Measurements from ENCODE around the gene CLMN. TPM values are rescaled to one million over a fixed set of nuclear protein-coding genes. Genes with fewer than 3 reads are reported as not detected.

CLMN gene
- total and polyA plus RNA-seq, 2 of the 13 experiments (the other 11 are each of a cell fraction or from before 2014, with no cell fraction given): 15.1 to 16.7 TPM

GRCh38 chr14:95307402-95308041, 12.2 kb downstream of the CLMN start:
- no peak overlapping the region for H3K4me3 ChIP-seq (replicated peaks in 1 of 3; ENCODE audit: insufficient read depth in 1 of 3, low read depth in 2 of 3, low read length in 3 of 3)
- H3K36me3 ChIP-seq (replicated peaks in 1 of 2; ENCODE audit: control insufficient read depth in 1 of 2, insufficient read depth in 2 of 2, low read length in 2 of 2): no peaks in the 10 kb centered on the region
- peaks cover 73% of the 10 kb centered on the region for H3K4me1 ChIP-seq (ENCODE audit: insufficient read depth, low read length)
- no peaks in the 10 kb centered on the region for H3K9me3 ChIP-seq (ENCODE audit: low read length)
- peak overlapping the region; percentile 47 for H3K27ac ChIP-seq (ENCODE audit: extremely low read length, insufficient read depth, low read length)
- BruUV-seq (replicated peaks): no TSS peak
- ChIA-PET POLR2A (no interaction called here), CTCF (ENCODE audit: low intra/inter-chr PET ratio, low total read pairs) (no interaction called here)
- FAIRE-seq: peak; percentile 32
- H3K9ac ChIP-seq (ENCODE audit: insufficient read depth, low read depth, low read length): 0 out of 2 replicates have a peak overlapping the region, but pooled peaks have one; percentile 3
- no peak overlapping the region for H2AFZ ChIP-seq (ENCODE audit: low read length)
- ATAC-seq: peak; percentile 60
- peak overlapping the region; percentile 28 for H3K4me2 ChIP-seq (ENCODE audit: low read depth, low read length)
- 44% methylated on average over 8 of the region's 14 CpGs for whole genome bisulfite sequencing (ENCODE audit: low lambda C conversion rate)
- intact Hi-C loops (cut with micrococcal nuclease; ENCODE audit: unreplicated experiment): no loop called here
- H4K20me1 ChIP-seq (ENCODE audit: insufficient read depth, low read length): no peaks in the 10 kb centered on the region; the same call in 1 of the 2 replicates
- no peak for DNase-seq (ENCODE audit: low spot score)
- H3K79me2 ChIP-seq (ENCODE audit: insufficient read depth, low read length): peaks cover 11% of the 10 kb centered on the region
- no peaks in the 10 kb centered on the region for H3K27me3 ChIP-seq (ENCODE audit: control insufficient read depth in 1 of 2, insufficient read depth in 2 of 2, low read length in 2 of 2)
- in situ Hi-C loops (cut with HindIII; ENCODE audit: extremely low pct_ligation_motif_present, low pct_unique_long_range_greater_than_20kb): no loop called here
- TF ChIP-seq SPEN (CRISPR knock-in tag; IDR thresholded peaks at IDR 0.05; ENCODE audit: low read depth) (no peak), IRF2 (CRISPR knock-in tag; IDR thresholded peaks at IDR 0.05) (no peak), SP1 (IDR thresholded peaks at IDR 0.05) (no peak), SP1 (CRISPR knock-in tag; IDR thresholded peaks at IDR 0.05) (no peak), TBL1XR1 (IDR thresholded peaks at IDR 0.05; ENCODE audit: borderline replicate concordance, low read length, partially characterized antibody) (no peak), SATB2 (CRISPR knock-in tag; IDR thresholded peaks at IDR 0.05) (no peak), ATF7-NPFF (CRISPR knock-in tag; IDR thresholded peaks at IDR 0.05; ENCODE audit: low read depth) (no peak), ZNF574 (CRISPR knock-in tag; IDR thresholded peaks at IDR 0.05) (no peak), ZNF619 (CRISPR knock-in tag; IDR thresholded peaks at IDR 0.05) (no peak), ZNF747 (CRISPR knock-in tag; IDR thresholded peaks at IDR 0.05; ENCODE audit: borderline replicate concordance) (no peak), CREBL2 (CRISPR knock-in tag; IDR thresholded peaks at IDR 0.05; ENCODE audit: borderline replicate concordance) (no peak), ZNF644 (CRISPR knock-in tag; IDR thresholded peaks at IDR 0.05; ENCODE audit: low read depth) (no peak), RARG (CRISPR knock-in tag; IDR thresholded peaks at IDR 0.05; ENCODE audit: low read depth) (no peak), ZNF674 (CRISPR knock-in tag; IDR thresholded peaks at IDR 0.05; ENCODE audit: low read depth) (no peak)
- TF ChIP-seq, protein P1, sequence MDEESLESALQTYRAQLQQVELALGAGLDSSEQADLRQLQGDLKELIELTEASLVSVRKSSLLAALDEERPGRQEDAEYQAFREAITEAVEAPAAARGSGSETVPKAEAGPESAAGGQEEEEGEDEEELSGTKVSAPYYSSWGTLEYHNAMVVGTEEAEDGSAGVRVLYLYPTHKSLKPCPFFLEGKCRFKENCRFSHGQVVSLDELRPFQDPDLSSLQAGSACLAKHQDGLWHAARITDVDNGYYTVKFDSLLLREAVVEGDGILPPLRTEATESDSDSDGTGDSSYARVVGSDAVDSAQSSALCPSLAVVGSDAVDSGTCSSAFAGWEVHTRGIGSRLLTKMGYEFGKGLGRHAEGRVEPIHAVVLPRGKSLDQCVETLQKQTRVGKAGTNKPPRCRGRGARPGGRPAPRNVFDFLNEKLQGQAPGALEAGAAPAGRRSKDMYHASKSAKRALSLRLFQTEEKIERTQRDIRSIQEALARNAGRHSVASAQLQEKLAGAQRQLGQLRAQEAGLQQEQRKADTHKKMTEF (CRISPR knock-in tag; IDR thresholded peaks at IDR 0.05): no peak
- TF ChIP-seq, protein P2, sequence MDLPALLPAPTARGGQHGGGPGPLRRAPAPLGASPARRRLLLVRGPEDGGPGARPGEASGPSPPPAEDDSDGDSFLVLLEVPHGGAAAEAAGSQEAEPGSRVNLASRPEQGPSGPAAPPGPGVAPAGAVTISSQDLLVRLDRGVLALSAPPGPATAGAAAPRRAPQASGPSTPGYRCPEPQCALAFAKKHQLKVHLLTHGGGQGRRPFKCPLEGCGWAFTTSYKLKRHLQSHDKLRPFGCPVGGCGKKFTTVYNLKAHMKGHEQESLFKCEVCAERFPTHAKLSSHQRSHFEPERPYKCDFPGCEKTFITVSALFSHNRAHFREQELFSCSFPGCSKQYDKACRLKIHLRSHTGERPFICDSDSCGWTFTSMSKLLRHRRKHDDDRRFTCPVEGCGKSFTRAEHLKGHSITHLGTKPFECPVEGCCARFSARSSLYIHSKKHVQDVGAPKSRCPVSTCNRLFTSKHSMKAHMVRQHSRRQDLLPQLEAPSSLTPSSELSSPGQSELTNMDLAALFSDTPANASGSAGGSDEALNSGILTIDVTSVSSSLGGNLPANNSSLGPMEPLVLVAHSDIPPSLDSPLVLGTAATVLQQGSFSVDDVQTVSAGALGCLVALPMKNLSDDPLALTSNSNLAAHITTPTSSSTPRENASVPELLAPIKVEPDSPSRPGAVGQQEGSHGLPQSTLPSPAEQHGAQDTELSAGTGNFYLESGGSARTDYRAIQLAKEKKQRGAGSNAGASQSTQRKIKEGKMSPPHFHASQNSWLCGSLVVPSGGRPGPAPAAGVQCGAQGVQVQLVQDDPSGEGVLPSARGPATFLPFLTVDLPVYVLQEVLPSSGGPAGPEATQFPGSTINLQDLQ (CRISPR knock-in tag; IDR thresholded peaks at IDR 0.05): no peak
- TF ChIP-seq, protein P3, sequence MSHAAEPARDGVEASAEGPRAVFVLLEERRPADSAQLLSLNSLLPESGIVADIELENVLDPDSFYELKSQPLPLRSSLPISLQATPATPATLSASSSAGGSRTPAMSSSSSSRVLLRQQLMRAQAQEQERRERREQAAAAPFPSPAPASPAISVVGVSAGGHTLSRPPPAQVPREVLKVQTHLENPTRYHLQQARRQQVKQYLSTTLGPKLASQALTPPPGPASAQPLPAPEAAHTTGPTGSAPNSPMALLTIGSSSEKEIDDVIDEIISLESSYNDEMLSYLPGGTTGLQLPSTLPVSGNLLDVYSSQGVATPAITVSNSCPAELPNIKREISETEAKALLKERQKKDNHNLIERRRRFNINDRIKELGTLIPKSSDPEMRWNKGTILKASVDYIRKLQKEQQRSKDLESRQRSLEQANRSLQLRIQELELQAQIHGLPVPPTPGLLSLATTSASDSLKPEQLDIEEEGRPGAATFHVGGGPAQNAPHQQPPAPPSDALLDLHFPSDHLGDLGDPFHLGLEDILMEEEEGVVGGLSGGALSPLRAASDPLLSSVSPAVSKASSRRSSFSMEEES (CRISPR knock-in tag; IDR thresholded peaks at IDR 0.05): peak; percentile 40; the same call in 1 of the 2 replicates

Data from HepG2 (cell line).